Stimulated activated CD4-positive, alpha-beta T cell treated with anti-CD3 and anti-CD28 coated beads, Interleukin-12 subunit alpha, Interleukin-12 subunit beta, amount 100 ng/mL, for 48 hours (primary cell): ENCODE results near the gene NFILZ.

Experiments
- DNase-seq, 3 donors: peaks; one replicate each; pipeline ENCODE4 v3.0.0-alpha.2; 2020; ENCODE audit warnings: low read depth in 2 of 3, low spot score in 1 of 3

NFILZ gene

DNA sequence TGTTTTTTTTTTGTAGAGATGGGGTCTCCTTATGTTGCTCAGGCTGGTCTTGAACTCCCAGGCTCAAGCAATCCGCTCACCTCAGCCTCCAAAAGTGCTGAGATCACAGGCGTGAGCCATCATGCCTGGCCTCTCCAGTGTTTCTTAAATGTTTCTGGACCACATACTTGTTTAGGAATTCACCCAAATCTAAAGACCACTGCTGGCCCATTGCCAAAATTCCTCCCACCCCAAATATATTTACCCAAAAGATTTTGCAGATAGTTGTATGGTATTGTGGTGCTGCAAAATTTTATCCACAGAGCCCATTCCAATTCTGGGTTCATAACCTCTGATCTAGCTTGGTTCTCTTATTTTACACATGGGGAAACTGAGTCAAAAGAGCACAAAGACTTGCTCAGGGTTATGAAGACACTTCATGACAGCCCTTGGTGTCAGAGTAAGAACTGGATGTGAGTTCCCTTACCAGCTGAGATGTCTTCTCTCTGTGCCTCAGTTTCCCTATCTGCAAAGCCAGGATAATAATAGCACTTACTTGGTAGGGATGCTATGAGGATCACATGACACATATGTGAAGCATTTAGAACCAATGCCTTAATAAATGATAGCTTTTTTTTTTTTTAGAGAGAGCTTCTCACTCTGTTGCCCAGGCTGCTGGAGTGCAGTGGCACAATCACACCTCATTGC lies 10.9 kb downstream of the NFILZ start:
- DNase-seq = no peak

DNA sequence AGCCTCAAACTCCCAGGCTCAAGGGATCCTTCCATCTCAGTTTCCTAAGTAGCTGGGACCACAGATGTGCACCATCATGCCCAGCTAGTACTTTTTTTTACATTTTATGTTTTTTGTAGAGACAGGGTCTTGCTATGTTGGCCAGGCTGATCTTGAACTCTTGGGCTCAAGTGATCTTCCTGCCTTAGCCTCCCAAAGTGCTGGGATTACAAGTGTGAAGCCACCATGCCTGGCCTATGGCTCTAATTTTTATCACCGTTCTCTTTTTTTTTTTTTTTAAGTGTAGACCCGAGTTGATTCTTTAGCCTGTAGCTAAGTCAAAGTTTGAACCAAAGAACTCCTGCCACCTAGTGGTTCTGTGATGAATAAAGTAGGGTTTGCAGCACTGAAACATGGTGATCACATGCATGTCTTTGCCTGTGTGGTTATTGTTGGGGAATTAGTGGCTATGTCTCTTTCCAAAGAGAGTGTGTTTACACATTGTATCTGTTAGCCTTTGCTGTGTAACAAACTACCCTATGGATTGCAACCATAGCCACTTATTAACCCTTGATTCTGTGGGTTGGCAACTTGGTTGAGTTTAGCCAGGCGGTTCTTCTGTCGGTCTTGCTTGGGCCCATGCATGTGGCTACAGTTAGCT lies 11.6 kb downstream of the NFILZ start:
- DNase-seq = peak in 1 of 3 donors; percentile 20

GRCh38 chr19:8642561-8642960 lies 12.1 kb downstream of the NFILZ start:
- DNase-seq = no peak

DNA sequence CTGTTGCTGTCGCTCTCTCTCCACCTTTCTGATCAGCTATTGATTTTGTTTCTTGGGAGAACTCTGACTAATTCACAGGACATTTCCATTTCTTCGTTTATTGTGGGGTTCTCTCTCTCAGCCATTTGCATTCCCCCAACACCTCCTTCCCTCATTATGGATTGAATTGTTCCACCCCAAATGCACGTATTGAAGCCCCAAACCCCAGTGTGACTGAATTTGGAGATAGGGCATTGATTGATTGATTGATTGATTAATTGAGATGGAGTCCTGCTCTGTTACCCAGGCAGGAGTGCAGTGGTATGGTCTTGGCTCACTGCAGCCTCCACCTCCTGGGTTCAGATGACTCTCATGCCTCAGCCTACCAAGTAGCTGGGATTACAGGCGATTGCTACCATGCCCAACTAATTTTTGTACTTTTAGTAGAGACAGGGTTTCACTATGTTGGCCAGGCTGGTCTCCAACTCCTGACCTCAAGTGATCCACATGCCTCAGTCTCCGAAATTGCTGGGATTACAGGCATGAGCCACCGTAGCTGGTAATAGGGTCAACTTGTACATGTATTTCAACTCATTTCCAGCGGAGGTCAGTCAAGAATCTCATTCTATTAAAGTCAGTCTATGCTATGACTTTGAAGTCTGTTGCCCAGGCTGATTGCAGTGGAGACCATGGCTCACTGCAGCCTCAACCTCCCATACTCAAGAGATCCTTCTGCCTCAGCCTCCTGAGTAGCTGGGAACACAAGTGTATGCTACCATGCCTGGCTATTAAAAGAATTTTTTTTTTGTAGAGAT lies 13.6 kb downstream of the NFILZ start:
- DNase-seq = no peak

- DNase-seq = no peak
These were observed 17.8 kb downstream of the NFILZ start for GRCh38 chr19:8648240-8648639.

GRCh38 chr19:8654591-8655339 lies 24.3 kb downstream of the NFILZ start:
- peak; percentile 25 to 51 (median 47) for DNase-seq

DNA sequence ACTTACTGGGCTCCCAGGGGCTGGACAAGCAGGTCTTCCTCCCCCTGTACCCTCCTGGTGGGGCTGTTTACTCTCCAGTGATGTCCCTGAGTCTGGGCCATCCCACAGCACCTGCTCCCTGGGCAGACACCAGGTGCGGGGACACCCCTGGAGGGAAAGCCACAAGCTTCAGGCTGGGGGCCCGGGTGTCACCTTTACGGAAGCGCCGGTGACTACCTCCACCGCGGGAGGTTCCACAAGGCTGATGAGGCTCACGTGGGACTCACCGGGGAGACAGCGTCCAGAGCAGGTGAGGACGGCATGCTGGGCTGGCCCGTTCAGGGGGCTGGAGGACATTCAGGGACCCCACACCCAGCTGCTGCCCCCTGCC lies 24.9 kb downstream of the NFILZ start:
- no peak for DNase-seq

DNA sequence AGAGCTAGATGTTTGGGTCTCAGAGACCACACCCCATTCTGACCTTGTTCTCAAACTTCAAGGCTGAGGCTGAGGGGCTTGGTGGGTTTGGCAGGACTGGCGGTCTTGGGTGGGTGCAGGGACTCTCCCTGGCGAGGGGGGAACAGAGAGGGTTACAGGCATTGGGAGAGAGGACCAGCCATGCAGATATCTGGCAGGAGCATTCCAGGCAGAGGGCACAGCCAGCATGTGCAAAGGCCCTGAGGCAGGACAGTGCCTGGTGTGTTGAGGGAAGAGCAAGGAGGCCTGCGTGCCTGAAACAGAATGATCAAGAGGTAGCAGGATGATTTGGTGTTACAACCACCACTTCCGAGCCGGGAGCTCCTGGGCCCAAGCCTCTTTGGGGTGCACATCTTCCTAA lies 27.4 kb downstream of the NFILZ start:
- DNase-seq = no peak

DNA sequence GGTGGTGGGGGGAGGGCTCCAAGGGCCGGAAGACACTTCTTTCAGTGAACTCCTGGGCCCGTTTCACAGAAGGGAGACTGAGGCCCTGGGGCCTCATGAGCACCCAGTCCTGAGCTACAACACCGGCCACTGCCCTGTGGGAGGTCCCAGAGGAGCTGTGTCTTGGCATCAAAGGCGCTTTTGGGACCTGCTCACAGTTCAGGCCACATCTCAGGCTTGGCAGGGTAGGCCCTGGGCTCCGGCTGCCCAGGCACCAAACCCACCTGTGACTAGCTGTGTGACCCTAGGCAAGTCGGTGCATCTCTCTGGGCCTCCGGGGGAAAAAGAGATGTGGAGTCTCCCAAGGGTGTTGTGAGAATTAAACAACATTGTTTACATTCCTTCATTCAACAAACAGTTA lies 29.5 kb downstream of the NFILZ start:
- no peak for DNase-seq

DNA sequence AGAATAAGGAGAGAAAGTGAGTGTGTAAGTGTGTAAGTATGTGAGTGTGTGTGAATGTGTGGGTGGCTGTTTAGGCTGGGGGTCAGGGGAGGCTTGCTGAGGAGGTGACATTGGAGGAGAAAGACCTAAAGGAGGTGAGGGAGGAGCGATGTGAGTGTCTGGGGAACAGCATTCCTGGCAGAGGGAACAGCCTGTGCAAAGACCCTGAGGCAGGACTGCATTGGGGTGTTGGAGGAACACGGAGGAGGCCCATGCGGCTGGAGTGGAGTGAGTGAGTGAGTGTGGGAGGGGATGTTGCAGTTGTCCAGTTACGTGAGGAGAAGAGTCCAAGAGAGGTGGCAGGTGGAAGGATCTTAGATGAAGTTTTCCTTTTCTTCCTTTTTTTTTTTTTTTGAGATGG lies 31.8 kb downstream of the NFILZ start:
- DNase-seq = no peak

- peak in 1 of 3 donors; percentile 35 for DNase-seq
These were observed 33.7 kb downstream of the NFILZ start for GRCh38 chr19:8663920-8664670.

- DNase-seq = no peak
These were observed 34.2 kb downstream of the NFILZ start for GRCh38 chr19:8664671-8665057.

- DNase-seq = no peak
These were observed 35.2 kb downstream of the NFILZ start for GRCh38 chr19:8665468-8666213.

- no peak for DNase-seq
These were observed 36.5 kb downstream of the NFILZ start for GRCh38 chr19:8666814-8667405.

DNA sequence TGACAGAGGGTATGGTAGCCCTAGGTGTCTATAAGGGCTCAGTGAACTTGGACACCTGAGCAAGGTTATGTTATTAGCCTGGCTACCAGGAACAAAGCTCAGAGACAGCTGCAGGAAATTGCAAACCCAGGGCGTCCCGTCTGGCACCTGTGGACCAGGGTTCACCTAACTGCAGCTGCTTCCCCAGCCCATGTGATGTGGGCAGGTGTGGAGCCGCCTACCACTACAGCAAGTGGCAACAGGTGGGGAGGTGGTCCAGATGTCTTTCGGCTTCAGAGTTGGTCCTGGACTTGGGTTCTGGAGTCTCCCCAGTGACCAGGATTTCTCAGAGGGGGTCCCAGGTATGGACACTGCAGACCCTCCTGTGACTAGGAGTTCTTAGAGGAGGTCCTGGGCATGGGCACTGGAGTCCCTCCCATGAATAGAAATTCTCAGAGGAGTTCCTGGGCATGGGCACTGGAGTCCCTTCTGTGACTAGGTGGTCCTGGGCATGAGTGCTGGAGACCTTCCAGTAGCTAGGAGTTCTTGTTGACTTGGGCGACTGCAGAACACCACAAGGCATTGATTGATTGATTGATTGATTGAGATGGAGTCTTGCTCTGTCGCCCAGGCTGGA lies 43.0 kb downstream of the NFILZ start:
- no peak for DNase-seq

DNA sequence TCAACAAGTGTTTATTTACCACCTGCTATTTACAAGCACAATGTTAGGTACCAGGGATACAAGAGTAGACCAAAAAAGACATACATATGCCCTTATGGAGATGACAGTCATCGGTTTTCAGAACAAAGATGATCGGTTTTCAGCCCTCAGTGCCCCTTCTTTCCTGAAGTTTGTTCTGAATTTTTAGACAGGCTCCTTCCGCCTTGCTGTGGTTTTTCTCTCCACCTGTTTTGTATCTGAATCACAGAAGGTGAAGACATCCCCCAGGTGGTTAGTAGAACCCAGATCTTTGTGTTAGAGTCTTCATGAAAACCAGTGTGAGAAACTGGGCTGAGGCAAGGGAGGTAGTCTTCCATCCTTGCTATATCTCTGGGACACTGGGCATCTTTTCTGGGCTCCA lies 44.6 kb downstream of the NFILZ start:
- no peak for DNase-seq

GRCh38 chr19:8678244-8678807 lies 47.9 kb downstream of the NFILZ start:
- DNase-seq = no peak
